SKM-1 treated with dmso at 0.1 percent for 144 hours (cell line): ENCODE measurements around the gene CCDC13.
"Not testable (repeated sequence)": the region's sequence is repeated elsewhere in the genome, so short reads cannot be mapped to it uniquely, and the experiment has no call there.

Source experiments
- DNase-seq: peaks from one replicate; lab custom pipeline; 2025; ENCODE audit not compliant: unreplicated experiment; lab: John Stamatoyannopoulos, UW

Gene CCDC13, protein sequence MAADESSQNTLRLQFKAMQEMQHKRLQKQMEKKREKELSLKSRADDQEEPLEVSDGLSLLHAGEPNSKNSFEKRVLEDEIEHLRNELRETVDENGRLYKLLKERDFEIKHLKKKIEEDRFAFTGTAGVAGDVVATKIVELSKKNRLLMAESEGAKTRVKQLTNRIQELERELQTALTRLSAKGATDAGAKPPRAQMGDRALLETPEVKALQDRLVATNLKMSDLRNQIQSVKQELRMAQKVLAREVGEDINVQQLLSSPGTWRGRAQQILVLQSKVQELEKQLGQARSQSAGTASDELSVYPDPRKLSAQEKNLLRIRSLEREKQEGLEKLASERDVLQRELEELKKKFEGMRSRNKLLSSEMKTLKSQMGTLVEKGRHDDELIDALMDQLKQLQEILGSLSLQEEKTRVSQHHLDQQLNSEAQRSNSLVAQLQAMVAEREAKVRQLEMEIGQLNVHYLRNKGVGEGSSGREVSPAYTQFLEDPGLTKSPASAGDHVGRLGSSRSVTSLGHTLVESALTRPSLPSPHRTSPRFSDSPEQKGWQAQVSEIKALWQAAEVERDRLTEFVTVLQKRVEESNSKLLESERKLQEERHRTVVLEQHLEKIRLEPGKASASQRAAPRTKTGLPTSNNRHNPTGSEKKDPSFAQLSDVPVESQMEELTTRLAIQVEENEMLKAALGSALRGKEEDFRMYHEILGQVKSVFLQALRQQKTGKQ

DNA sequence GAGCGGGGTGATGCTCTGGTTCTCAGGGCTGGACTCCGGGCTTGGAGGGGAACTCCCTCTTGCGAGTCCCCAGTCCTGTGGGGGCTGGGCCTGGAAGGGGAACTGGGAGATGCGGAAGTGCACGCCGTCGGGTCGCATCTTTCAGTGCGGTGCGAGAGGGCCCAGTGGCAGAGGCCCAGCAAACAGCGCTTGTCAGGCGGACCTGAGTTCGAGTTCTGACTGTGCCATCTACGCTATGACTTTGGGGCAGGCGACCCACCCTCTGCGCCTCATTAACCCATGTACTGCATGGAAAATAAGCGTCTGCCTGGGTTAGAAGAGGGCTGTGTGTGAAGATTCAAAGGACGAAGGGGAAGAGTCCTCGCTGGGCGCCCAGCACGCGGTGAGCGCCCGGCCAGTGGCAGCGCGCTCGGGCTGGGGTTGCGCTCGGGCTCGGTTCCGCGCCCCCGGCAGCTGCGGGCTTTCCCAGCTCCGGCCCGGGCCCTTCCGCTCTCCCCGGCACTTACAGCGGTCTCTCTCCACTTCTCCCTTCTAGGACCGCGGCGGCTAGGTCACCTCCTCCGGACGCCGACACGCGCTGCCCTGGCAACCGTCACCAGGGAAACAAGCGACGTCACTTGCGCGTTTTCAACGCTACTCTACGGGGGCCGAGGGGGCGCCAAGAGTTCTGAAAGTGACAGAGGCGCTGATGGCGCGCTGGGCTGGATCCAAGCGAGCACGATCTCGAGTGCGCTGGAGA is at the start of gene CCDC13:
CCDC13 (minus strand) TSS at position 584 of the 739 bp plus-strand sequence. CDS start 14,908 bp downstream, outside the sequence.
- DNase-seq, result peak; percentile 96

DNA sequence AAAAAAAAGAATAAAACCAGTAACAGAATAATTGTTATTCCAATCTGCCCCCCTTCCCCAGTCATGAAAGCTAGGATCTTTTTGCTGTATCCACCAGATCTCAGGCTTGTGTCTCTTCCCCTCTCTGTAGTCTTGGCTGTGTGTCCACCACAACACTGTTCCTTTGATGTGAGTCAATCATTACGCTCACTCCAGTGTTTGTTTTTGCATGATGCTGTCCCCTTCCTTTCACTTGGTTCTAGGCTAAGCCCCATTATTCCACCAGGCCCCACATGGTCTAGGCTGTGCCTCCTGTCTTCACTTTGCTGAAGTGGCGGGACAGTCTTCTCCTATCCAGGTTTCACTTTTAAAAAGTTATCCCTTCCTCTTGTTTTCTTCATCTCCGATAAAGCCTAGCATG is 49.8 kb upstream of the CCDC13 start:
- DNase-seq, result no peak

DNA sequence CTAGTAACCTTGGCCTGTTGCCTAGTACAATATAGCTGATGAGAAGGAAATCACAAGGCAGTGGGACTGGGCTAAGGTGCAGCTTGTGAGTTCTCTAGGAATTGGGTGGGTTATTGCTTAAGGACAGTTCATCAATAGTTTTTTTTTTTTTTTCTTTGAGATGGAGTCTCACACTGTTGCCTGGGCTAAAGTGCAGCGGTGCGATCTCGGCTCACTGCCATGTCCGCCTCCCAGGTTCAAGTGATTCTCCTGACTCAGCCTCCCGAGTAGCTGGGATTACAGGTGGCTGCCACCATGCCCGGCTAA is 47.6 kb upstream of the CCDC13 start:
- DNase-seq, result no peak

DNA sequence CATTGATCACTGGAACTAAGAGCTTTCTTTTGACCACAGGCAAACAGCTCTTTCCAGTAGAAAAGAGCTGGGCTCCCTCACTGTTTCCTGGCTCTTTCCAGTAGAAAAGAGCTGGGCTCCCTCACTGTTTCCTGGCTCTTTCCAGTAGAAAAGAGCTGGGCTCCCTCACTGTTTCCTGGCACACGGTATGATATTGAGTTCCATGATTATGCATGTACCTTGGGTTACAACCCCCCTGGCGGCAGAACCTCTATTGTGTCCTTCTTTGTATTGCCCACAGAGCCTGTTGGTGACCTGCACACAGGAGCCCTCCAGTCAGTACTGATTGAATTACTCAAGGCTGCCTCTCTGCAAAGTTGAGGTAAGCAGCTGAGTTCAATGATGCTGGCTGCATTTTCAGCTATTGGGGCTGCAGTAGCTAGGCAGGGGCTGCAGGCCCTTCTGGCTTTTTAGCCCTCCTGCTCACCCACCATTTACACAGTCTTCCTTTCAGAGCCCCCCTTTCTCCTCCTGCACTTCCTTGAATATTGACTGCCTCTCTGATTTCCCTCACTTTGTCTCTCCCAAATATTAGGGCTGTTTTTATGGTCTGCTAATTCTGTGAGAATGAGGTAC is 46.4 kb upstream of the CCDC13 start:
- no peak for DNase-seq

DNA sequence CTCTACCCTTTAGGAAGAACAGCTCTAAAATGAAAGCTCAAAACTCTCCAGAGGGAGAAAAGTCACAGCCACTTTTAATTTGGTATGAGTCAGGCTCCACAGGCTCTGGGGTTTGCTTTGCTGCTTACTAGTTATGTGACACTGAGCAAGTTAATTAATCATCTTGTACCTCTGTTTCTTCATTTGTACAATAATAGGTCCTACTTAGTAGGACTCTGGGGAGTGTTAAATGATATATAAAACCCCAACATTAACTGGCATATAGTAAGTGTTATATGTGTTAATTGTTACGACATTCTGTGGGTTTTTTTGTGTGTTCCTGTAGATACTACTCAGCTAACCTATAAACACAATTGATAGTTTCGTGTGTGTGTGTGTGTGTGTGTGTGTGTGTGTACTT is 42.8 kb upstream of the CCDC13 start:
- DNase-seq, result no peak

DNA sequence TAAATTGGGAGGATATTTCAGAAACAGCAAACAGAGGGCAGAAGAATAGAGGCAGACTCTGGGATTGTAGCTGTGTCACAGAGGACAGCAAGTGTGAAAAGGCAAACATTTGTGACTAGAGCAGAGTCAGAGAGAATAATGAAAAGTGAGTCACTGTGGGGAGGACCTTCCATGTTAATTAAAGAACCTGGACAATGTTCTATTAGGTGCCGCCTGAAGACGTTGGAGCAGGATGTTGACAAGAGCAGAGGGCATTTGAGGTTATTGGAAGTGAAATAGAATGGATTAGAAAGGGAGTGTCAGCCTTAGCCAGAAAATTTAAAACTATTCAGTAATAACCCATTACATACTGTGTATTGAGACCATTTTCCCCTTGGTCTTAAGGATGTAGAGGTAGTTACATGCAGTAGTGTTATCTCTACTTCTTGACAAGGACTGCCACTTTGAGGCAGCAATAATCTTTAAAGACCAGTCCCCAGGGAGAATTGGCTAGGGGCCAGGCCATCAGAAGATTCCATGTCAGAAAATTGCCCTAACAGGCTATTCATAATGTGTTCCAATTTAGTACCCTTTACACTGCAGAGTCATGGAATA is 42.0 kb upstream of the CCDC13 start:
- no peak for DNase-seq

DNA sequence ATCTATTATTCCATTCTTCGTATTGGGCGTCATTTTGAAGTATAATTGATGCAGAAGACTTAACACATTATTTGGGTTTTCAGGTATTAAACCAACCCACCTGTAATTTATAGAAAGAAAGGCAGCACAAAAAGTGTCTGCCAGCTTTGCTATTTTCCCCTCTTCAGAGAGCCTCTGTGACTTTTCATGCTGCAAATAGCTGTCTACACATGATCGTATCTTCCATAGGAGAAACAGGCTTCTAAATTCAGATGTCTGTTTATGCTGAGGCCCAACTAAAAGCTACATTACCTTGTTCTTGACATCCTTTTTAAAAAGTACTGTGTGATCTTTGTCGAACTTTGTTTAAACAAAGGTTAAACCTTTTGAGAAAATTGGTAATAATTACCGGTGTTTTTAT is 41.2 kb upstream of the CCDC13 start:
- DNase-seq, result no peak

DNA sequence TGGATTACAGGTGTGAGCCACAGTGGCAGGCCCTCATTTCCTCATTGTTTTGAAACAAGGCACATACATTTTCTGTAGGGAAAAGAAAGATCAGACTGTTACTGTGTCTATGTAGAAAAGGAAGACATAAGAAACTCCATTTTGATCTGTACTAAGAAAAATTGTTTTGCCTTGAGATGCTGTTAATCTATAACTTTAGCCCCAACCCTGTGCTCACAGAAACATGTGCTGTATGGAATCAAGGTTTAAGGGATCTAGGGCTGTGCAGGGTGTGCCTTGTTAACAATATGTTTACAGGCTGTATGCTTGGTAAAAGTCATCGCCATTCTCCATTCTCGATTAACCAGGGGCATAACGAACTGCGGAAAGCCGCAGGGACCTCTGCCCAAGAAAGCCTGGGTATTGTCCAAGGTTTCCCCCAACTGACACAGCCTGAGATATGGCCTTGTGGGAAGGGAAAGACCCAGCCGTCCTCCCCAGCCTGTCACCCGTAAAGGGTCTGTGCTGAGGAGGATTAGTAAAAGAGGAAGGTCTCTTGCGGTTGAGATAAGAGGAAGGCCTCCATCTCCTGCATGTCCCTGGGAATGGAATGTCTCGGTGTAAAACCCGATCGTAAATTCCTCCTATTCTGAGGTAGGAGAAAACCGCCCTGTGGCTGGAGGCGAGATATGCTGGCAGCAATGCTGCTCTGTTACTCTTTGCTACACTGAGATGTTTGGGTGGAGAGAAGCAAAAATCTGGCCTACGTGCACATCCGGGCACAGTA is 38.2 kb upstream of the CCDC13 start:
- peak; percentile 41 for DNase-seq

DNA sequence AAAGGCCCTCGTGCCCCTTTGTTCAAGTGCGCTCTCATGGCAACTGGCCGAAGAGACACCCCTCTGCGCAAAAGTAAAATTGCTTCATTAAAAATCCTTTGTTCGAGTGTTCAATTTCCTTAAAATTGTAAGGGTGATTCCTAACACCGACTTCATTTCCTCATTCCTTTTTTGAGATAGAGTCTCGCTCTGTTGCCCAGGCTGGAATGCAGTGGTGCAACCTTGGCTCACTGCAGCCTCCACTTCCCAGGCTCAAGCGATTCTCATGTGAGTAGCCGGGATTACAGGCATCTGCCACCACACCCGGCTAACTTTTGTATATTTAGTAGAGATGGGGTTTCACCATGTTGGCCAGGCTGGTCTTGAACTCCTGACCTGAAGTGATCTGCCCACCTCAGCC is 37.7 kb upstream of the CCDC13 start:
- not testable (repeated sequence) for DNase-seq

DNA sequence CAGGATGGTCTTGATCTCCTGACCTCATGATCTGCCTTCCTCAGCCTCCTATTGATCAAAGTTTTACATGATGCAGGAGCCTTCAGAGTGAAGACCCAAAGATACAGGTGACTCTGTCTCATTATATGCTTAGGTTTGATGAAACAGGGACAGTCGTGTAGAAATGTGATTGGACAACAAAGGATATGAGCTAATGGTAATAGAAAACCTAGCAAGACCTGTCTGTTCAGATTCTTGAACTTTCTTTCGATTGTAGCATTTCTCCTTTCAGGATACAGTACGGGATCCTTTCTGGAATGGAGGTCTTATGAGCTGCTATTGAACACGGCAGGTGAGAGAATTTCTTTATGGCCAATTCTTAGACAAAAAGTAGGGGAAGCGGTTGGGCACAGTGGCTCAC is 36.1 kb upstream of the CCDC13 start, which contains the start of gene ACKR2:
ACKR2 (plus strand) TSS at position 244 of the 400 bp plus-strand sequence. CDS start 55,058 bp downstream, outside the sequence.
- no peak for DNase-seq

DNA sequence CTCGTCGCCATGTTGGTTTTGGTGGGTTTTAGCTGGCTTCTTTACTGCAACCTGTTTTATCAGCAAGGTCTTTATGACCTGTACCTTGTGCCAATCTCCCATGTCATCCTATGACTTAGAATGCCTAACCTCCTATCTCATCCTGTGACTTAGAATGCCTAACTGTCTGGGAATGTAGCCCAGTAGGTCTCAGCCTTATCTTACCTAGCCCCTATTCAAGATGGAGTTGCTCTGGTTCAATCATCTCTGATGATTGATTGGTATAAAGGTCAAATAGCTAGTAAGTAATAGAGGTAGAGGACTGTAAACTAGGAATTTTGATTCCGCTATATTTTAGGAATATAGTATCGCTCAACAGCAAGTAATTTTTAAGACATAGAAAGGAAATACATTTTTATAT is 34.9 kb upstream of the CCDC13 start:
- no peak for DNase-seq

DNA sequence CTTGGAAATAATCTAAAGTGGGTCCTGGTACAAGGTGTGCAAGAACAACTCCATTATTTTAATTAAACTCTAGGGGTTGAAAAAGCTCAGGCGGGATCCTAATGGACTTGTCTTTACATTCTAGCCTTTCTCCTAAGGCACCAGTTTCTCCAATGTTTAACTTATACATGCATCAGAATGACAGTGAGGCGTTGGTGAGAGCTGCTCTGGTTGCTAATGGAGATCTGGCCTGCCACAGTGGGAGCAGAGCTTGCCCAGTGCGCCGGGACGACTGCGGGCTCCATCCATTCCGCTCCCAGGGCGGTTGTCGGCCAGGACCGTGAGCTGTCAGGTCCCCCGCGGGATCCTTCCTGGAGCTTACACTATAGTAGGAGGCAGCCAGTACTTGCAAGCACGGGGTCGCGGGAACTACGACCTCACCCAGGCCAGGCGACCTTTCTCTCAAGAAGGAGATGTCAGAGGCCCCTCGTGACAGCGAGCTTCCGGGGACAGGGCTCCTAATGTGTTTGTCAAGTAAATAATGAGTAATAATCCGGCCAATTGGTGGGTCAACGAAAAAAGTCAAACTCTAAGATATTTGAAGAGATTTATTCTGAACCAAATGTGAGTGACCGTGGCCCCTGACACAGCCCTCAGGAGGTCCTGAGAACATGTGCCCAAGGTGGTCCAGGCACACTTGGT is 32.2 kb upstream of the CCDC13 start:
- DNase-seq, result no peak

DNA sequence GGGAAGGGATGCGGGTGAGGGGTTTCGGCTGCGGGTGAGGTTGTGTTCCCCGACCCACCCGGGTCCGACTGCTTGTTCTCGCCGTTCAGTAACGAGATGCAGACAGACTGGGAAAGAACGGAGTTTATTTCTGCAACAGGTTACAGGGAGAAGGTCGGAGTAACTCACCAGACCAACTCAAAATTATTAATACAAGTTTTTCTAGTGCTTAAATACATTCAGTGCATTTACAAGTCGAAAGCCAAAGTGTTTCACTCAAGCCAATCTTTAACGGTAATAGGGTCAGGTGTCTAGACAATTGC is 31.7 kb upstream of the CCDC13 start:
- DNase-seq, result no peak

DNA sequence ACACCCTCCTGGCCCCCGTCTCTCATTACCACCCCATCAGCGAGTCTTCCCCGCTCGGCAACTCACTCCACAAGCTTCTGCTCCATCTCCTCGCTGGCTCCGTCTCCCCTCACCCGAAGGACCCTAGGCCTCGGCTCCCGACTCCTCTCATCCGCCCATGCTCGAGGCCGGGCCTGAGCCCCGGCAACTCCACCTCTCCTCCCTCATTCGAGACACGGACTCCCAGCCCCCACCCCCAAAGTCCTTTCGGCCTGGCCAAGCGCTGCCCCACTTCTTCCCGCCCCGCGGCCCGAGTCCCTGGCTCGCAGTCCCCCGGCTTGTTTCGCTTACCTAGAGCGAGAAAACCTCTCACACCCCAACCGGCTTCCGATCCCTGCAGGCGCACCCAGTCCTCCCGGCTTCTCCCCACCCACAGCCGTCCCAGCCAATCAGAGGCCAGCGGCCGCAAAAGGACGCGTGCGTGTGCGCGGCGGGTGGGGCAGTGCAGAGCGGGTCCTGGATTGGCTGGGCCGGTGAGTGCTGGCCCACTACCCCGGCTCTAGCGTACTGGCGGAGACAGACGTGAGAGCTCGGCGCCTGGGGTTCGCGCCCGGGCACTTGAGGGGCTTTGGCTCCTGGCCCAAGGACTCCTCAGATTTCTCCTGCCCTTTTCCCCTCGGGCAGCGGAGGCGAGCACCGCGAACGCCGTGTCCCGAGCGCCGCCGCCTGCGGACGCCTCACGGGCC is 31.2 kb upstream of the CCDC13 start, which contains the start of gene HIGD1A:
HIGD1A (minus strand) TSS at position 385 of the 725 bp plus-strand sequence. CDS start 10,237 bp downstream, outside the sequence.
- DNase-seq, result peak; percentile 88

DNA sequence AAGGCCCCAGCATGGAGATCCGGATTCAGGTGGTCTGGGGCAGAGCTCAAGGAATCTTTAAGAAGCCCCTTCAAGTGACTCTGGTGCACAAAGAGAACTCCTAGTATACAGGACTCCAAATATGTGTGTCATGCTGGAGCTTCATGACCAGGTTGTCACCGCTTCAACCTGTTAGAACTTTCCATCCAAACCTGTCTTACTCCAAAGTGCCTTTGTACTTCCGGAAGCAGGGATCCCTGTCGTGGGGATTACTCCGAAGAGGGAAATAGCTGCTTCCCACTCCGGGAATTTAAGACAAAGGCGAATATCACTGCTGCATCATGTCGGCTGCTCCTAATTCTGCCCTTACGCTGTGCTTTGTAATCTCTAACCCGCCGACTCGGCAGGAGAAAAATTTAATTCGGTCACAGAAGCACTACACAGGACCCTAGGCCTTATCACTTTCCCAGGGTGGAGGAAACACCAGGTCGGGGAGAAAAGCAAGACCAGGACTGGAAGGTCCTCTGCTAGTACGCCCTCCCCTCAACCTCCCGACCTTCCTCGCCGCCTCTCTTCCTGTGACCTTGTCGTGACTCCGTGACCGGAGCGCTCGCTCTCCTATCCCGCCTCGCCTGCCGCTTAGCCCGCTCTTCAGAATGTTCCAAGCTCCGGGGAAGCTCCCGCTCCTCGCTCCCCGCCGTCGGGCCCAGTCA is 30.5 kb upstream of the CCDC13 start:
- peak; percentile 19 for DNase-seq

DNA sequence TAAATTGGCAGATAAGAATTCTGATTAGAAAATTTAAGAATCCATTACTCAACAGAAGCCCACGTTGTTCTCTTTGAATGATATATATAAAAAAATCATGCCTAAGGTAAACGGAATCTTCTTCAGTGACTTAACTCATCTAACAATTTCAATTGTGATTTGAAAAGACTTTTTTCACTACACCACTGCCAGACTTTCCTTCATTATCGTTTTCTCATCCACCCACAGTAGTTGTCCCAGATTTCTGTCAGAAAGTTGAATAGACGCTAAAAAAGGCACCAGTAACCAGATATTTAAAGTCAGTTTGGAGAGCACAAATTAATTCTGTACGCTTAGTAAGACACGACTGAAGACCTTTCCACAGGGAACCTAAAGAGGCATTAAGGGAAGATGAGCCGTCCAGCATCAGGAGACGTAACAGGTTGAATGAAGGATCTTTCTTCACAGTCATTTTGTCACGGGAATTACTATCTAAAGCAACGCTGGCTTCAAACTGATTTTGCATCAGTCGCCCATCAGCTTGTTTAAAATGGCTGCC is 29.9 kb upstream of the CCDC13 start:
- DNase-seq, result no peak

DNA sequence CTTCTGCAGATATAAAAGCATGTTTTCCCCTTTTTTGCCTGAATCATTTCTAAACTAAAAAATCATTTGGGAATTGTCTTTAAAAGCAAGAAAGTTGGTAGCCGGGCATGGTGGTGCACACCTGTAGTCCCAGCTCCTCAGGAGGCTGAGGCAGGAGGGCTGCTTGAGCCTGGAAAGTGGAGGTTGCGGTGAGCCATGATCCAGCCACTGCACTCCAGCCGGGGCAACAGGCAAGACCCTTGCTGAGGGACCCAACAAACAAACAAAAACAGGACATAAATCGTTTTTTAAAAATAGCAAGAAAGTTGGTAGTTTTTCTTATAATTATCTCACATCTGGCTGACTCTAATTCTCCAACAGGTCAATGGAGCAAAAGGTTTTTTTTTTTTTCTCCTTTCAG is 28.7 kb upstream of the CCDC13 start:
- DNase-seq, result no peak

DNA sequence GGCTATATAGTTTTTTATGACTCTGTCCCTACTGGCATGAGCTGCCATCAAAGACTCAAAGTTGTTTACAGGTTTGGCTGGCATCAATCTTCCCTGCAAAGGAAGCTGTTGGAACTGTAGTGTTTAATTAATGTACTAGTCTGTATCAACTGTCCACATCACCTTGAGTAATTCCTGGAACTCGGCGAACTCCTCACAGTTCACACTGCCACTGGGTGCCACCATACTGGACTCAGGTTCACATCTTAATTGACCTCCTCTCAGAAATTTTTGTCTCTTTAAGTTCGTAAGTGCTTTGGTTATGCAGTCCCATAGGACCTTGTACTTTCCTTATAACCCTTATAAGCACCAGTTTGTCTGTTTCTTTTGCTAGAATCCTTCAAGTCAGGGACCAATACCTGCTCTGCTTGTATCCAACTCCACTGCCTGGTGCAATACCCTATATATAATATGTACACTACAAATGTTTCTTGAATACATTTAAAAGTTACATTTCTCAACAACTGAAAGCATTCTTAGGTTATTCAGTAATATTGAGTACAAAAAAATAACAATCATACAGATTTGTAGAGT is 28.1 kb upstream of the CCDC13 start:
- DNase-seq, result no peak
